HG02885 (cell line): Measurements from ENCODE around the gene ARFGEF3.
"Not testable (repeated sequence)": the region's sequence is repeated elsewhere in the genome, so short reads cannot be mapped to it uniquely, and the experiment has no call there.

Experiments used
- ATAC-seq: cut with Tn5 transposase; IDR thresholded peaks from one replicate; pipeline ENCODE4 v1.9.1; 2021; ENCODE audit warnings: mild to moderate bottlenecking; ENCODE audit not compliant: unreplicated experiment, poor library complexity

ARFGEF3 gene, protein sequence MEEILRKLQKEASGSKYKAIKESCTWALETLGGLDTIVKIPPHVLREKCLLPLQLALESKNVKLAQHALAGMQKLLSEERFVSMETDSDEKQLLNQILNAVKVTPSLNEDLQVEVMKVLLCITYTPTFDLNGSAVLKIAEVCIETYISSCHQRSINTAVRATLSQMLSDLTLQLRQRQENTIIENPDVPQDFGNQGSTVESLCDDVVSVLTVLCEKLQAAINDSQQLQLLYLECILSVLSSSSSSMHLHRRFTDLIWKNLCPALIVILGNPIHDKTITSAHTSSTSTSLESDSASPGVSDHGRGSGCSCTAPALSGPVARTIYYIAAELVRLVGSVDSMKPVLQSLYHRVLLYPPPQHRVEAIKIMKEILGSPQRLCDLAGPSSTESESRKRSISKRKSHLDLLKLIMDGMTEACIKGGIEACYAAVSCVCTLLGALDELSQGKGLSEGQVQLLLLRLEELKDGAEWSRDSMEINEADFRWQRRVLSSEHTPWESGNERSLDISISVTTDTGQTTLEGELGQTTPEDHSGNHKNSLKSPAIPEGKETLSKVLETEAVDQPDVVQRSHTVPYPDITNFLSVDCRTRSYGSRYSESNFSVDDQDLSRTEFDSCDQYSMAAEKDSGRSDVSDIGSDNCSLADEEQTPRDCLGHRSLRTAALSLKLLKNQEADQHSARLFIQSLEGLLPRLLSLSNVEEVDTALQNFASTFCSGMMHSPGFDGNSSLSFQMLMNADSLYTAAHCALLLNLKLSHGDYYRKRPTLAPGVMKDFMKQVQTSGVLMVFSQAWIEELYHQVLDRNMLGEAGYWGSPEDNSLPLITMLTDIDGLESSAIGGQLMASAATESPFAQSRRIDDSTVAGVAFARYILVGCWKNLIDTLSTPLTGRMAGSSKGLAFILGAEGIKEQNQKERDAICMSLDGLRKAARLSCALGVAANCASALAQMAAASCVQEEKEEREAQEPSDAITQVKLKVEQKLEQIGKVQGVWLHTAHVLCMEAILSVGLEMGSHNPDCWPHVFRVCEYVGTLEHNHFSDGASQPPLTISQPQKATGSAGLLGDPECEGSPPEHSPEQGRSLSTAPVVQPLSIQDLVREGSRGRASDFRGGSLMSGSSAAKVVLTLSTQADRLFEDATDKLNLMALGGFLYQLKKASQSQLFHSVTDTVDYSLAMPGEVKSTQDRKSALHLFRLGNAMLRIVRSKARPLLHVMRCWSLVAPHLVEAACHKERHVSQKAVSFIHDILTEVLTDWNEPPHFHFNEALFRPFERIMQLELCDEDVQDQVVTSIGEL (N-terminal part only)

GRCh38 chr6:138161338-138162110, at the start of gene ARFGEF3:
Gene ARFGEF3, plus strand, starts transcription at chr6:138161939. Its CDS starts 148 bp downstream, at chr6:138162087.
- peak; percentile 79 for ATAC-seq

DNA sequence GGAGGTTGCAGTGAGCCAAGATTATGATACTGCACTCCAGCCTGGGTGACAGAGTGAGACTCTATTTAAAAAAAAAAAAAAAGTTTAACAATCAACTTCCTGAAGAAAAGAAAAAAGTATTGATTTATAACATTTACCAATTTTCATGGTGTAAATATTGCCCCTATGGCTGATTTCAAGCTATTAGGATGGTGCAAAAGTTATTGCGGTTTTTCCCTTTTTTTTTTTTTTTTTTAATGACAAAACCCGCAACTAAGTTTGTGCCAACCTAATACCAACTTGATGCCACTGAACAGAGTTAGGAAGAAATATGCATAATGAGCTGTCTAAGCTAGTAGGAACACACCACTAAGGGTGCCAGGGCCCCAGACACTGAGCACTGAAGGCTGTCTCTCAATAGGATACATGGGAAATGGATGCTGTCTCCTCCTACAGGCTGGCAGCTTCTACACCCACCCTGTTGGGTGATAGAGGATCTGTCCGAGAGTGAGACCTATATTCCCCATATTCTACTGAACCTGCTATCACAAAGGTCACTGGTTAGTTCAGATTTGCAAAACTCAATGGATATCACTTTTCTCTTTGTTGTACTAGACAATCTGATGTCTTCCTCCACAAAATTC, 48.0 kb upstream of the ARFGEF3 start:
- ATAC-seq: no peak

GRCh38 chr6:138115201-138115600, 46.5 kb upstream of the ARFGEF3 start:
- no peak for ATAC-seq

DNA sequence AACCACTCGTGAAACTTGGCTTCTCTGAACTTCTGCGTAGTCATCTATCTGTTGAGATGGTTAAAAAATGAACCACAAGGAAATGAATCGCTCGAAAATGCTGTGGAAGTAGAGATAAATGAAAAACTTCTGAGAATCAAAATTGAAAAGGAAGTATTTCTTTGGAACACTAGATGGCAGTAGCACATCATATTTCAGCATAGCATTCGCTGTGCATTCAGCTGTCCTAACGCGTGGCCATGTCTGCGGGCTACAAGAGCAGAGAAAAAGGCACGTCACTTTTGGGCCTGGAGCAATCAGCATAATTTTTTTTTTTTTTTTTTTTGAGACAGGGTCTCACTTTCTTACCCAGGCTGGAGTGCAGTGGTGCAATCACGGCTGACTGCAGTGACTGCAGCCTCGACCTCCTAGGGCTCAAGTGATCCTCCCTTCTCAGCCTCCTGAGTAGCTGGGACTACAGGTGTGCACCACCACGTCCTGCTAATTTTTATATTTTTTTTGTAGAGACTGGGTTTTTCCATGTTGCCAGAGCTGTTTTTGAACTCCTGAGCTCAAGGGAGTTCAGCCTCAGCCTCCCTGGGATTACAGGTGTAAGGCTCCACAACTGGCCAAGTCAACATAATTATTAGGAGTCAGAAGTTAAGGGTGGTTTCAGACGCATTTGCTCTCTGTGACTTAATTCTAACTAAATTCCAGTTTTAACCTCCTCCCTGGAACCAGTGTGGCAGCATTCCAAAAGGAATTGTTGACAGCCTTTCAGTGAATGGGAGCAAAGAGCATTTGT, 45.7 kb upstream of the ARFGEF3 start:
- peak; percentile 70 for ATAC-seq

DNA sequence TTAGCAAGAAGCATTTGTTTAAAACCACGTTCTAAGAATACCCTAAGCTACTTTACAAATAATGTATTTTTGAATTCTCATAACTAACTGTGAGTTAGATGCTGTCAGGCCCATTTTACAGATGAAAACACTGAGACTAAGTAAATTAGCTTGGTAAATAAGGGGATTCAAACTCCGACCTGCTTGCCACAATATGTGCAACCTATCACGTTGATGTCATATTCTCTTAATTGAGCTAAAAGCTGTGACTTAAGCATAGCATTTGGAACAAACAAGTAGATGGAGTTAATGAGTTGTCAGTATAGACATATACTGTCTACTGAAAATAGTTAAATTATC, 45.1 kb upstream of the ARFGEF3 start:
- ATAC-seq: no peak

DNA sequence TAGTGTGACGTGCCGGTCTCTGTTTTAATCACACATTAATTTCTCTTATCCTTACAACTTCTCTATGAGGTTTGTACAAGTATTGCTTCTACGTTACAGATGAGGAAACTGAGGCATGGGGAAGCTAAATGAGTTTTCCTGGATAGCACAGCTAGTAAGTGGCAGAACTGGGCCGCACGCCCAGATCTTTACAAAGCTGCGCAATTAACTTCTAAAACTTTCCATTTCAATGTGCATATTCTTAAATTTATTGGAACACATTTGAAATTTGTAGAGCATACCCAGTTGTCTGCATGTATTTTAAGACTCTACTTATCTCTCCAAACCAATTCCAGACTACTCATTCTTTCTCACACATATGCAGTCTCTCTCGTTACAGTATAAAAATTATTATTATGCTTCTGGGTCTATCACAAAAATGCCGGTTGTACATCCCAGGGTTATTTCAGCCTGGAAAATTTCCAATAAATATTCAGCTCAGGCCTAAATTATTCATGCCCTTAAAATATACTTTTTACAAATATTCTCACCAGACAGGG, 44.3 kb upstream of the ARFGEF3 start:
- no peak for ATAC-seq

DNA sequence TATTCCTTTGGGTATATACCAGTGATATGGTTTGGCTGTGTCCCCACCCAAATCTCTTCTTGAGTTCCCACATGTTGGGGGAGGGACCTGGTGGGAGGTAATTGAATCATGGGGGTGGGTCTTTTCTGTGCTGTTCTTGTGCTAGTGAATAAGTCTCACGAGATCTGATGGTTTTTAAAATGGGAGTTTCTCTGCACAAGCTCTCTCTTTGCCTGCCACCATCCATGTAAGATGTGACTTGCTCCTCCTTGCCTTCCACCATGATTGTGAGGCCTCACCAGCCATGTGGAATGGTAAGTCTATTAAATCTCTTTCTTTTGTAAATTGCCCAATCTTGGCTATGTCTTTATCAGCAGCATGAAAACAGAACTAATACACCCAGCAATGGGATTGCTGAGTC, 42.5 kb upstream of the ARFGEF3 start:
- ATAC-seq: not testable (repeated sequence)

DNA sequence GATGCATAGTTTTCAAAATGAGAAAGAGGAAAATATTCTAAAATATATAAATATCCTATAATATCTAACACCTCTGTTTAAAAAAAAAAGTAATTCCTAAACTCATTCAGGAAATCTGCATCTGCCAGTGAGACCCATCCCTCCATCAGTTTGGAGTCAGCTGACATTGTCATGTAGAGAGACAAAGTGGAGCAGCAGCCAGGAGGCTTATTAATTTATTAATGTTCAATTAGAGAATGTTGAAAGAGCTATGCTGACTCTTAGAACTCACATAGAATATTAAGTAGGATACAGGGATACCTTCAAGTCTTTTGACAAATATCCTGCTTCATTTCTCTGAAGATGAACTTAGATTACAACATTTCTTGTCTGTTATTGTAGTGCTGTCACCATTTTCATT, 41.8 kb upstream of the ARFGEF3 start:
- ATAC-seq: no peak

- ATAC-seq: no peak
Measured at GRCh38 chr6:138124096-138124495, 37.6 kb upstream of the ARFGEF3 start.

- ATAC-seq: no peak
Measured at GRCh38 chr6:138128096-138128495, 33.6 kb upstream of the ARFGEF3 start.

- ATAC-seq: no peak
Measured at GRCh38 chr6:138129190-138129589, 32.5 kb upstream of the ARFGEF3 start.

GRCh38 chr6:138142806-138143205, 18.9 kb upstream of the ARFGEF3 start:
- no peak for ATAC-seq

GRCh38 chr6:138145402-138145801, 16.3 kb upstream of the ARFGEF3 start:
- ATAC-seq: peak; percentile 81

GRCh38 chr6:138146544-138146943, 15.2 kb upstream of the ARFGEF3 start:
- ATAC-seq: no peak

- no peak for ATAC-seq
Measured at GRCh38 chr6:138155443-138155842, 6.3 kb upstream of the ARFGEF3 start.

DNA sequence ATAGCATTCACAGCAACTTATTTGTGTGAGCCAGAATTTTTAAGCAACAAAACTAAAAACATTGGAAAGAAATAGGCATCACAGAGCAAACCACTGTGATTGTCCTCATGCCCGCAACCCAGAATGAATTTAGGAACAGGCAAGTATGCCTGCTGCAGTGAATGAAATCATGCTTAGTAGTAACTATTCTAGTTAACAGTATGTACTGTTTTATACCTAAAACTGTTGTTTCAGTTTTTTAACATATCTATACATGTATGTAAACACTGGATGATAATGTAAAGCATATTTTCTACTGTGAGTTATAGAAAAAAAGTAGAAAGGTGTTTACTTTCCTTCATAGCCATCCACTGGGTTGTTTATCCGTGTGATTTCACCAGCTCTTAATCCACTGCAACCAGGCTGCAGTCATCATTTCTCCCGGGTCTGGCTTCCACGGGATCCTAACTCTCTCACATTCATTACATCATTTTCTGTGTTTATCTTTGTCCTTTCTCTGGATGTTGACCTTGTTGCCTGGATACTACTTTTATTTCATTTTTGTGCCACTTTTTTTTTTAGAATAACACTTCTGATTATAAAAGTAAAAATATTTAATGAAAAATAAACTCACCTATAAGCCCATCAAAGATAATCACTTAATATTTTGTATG, 3.6 kb upstream of the ARFGEF3 start:
- no peak for ATAC-seq

GRCh38 chr6:138159246-138159645, 2.5 kb upstream of the ARFGEF3 start:
- ATAC-seq: no peak
